Stimulated activated CD4-positive, alpha-beta T cell treated with anti-CD3 and anti-CD28 coated beads, Interleukin-1b, Interleukin-23, amount 100 ng/mL, for 4 hours (primary cell): Measurements from ENCODE around the gene CHST11.

Experiments used
- DNase-seq, 2 donors: peaks; one replicate each; pipeline ENCODE4 v3.0.0-alpha.2; 2020; ENCODE audit warnings: low read depth in 2 of 2

CHST11 gene

DNA sequence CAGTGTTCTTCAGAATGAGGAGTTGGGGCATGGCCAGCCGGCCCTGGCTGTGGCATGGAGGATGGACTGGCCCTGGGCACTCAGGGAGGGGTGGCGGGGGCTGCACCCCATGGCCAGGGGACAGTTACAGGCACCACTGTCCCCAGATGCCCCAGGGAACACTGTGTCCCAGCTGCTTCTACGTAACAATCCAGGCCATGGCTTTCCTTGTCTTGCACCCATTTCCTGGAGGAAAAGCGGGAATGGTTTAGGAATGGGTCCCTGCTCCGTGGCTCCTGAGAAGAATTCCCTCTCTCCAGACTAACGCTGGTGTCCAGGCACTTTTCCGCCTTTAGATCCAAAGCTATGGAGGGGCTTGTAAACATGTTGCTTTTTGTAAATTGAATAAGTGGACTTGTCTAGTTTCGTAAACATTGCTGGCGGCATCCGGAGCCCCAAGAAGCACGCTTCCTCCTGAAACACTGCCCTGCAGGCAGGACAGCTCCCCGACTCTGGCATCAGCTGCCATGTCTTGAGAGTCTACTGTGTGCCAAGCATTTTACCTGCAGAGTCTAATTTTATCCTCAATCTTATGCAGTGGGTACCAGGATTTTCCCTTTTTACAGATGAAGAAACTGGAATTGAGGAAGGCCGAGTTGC is 263.1 kb downstream of the CHST11 start:
- DNase-seq, result no peak

DNA sequence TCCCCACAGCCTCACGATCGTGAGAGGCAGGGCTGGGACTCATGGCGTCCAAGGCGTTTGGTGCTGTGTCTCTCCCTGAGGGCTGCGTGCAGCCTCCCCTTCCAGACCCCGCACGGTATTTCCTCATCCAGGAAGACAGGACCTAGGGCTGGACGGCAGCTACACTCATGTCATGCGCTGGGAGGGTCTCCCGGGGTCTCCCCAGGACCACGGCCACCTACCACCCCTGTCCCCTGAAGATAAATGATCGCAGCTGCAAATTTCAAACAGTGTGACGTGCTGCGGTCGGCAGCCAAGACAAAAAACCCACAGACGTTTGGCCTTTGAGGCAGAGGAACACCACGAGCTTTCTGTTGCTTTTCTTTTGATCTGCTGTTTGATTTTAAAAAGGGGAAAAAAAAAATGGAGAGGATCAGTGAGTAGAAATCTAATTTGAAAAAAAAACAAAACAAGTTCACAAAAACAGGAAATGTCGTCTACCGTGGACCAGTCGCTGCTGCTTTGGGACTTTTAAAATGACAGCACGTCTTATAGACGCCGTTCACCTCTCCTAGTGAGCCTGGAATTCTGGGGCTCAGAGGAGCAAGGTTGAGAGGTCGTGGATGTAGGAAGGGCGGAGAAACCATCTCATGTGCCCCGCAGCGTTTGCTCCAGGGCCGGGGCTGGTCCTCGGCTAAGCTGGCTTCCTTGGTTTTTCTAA is 263.7 kb downstream of the CHST11 start:
- peak in 1 of 2 donors; percentile 17 for DNase-seq

DNA sequence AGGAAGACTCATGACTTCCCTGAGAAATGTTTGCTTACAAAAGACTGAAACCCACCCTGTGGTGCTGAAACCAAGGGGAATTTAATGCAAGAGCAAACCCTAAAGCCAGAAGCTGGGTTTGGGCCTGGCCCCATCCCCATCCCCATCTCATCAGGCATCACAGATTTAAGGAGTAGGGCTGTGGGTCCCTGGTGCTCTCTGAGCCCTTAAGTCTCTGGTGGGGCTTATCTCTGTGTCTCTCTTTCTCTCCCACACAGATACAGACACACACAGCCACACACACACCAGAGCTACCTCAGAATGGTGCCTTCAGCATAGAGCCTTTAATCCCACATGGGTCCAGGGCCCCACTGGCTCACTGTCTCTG is 264.3 kb downstream of the CHST11 start:
- no peak for DNase-seq

DNA sequence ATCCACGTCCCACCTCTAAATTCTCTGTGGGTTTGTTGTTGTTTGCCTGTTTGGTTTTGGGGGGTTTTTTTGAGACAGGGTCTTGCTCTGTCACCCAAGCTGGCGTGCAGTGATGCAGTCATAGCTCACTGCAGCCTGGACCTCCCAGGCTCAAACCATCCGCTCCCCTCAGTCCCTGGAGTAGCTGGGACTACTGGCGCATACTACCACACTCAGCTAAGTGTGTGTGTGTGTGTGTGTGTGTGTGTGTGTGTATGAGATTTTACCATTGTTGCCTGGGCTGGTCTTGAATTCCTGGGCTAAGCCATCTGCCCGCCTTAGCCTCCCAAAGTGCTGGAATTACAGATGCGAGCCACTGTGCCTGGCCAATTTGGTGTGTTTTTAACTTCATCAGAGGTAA is 265.2 kb downstream of the CHST11 start:
- no peak for DNase-seq

DNA sequence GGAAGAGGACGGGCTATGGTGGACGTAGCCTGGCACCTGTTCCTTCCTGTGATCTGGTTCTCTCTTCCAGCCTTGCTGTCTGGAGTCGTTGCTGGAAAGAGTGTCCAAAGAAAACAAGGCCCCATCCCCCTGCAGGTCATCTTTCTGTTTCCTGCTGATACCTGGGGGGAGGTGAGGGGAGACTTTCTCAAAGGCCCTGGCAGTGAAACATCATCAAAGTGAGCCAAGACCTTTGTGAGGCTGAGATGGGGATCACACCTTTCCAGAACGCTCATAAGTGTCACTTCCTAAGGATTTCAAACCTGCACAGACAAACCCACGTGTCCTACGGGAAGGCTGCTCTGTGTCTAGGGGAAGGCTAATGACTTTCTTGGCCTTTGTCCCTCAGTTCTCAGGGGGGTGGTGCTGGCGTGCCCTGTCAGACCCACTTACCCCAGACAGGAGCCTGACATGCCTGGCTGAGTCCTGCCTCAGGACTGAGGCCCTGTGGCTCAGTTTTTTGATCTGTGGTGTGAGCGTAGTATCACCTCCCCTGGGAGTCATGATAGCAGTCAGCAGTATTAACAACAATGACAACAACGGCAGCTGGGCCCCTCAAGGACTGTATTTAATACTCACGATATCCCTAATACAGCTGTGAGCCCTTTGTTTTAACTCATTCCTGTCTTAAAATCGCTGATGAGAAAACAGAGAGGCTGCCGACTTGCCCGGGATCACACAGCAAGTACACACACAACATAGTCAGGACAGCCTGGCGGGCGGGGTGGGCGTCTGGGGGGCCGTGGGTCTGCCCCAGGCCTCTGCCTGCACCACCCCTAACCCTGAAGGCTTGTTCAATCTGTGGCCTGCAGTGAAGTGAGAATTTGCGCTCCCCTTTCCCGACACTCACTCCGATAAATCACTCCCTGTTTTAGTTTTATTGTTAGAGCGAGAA is 266.1 kb downstream of the CHST11 start:
- no peak for DNase-seq

DNA sequence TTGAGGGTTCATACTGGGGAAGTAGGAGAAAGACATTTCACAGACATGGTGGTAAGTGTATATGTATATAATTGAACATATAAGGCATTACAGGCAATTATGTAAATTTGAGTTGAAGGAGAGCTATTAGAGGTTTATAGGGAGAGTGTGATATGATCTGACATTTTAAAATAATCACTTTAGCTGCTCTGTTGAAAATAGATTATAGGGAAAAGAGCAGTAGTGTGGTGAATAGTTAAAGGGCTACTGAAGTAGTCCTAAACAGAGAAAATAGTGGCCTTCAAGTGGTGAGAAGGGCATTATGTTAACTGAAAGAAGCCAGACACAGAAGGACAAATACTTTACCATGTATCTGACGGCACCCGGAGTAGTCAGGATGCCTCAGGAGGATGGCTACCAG is 267.1 kb downstream of the CHST11 start:
- DNase-seq, result no peak

DNA sequence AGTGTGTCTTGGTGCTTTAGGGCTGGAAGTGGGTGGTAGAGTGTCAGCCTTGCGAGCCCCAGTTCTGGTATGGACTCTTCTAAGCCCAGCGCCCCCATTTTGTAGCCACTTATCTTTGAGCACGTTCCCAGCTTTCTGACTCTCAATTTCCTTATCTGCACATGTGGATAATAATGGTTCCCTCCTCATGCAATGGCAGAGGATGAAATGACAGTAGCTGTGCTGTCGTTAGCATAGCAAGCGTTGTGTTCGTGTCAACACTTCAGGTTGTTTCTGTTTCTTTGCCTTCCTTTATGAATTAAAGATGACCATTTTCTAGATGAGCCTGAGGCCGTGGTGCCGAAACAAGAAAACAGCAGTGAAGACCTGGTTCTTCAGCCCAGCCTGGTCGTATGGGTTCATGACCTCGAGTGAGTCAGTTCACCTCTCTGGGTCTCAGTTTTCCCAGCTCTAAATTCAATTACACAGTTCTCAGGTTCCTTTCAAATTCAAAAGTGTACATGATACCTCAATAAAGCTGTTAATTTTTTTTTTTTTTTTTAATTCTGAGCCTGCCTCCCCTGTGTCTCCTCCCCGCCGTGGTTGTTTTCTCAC is 268.3 kb downstream of the CHST11 start:
- DNase-seq, result no peak

DNA sequence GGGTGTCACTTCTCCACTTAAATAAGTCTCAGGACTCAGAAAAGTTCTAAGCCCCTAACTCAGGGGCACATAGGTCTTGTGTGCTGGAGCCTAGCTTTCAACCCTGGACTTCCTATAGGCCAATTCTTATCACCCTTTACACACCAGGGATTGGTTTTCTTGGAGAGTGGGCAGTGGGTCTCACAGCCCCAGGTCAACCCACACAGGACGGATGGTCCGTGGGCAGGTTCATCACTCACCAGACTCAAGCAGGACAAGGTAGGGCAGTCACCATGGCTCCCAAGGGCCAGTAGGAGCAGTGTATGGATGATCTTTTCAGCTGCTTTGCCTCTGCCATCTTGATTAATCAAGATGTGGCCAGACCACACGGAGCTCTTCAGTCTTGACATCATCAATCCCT is 268.9 kb downstream of the CHST11 start:
- no peak for DNase-seq

DNA sequence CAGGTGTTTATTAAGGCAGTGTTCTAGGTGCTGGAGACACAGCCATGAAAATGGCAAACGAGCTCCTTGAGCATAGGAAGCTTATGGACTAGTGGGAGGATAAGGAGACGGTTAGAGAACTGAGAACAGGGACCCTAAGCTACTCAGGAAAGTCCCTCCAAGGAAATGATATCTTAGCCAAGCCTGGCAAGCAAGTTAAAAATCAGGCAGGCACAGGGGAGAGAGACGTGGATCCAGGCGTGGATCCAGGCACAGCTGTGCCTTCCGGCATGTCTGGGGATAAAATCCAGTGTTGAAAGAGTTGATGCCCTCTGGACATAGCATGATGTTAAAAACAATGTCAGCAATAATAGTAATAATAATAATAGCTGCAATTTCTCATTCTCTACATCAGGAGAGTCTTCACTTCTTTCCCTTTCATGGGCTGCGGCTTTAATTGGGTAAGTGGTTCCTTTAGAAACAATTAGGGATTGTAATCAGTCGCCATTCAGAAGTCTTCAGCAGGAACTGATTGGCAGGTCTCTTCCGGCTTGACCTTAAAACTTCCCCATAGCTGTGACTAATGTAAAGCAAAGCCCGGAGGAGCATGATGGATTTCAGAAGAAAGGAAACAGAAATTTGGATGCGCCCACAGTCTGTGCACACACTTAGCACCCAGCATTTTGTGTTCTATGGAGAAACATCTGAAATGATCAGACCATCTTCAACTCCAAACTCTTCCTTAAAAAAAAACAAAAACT is 271.1 kb downstream of the CHST11 start:
- DNase-seq, result no peak

DNA sequence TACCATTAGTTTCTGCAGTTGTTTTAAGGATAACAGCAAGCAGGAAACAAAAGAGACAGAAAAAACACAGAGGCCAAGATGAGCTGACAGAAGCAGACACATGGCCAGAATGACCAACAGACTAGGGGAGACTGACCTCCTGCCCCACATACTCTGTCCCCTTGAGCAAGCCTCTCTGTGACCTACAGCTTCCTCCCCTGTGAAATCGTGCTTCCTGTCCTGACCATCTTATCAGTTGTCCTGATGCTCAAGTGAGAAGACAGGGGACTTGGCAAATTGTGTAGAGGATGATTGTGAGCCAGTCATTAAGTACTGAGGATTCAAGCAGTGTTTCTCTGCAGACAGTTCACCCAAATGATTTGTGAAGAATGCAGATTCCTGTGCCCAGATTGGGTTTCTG is 272.3 kb downstream of the CHST11 start:
- DNase-seq, result no peak

DNA sequence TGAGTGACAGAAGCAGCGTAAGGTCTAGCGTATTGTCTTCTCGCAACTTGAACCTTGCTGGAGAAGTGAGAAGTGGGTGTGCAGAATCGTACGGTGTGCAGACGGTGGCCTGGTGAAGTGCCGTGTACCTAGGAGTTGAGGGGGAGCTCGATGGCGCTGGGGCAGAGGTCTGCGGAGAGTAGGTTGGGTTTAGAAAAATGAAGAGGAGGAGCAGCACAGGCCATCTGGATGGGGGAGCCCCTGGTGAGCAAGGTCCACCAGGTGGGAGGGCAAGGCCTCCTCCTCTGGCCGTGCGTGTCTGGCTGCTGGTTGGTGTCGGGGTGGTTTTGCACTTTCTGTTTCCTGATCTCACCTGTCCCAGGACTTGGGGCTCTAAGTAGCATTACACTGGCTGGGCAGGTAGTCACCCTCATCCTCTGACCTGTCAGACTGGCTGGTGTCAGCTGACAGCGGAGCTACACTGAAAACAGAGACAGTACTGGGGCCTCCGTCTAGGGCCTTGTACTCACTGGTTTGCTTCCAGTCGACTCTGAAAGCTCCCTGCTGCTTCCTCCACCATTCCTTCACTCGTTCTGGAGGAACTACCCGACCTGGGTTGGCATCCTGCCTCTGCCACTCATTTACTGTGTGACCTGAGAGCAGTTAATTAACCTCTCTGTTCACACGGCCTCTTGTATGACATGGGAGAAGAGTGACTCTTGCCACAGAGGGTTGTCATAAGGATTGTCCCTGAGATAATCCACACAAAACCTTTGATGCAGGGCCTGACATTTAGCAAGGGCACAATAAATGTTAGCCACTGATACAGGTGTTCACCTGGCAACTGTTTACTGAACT is 273.1 kb downstream of the CHST11 start:
- DNase-seq, result no peak

DNA sequence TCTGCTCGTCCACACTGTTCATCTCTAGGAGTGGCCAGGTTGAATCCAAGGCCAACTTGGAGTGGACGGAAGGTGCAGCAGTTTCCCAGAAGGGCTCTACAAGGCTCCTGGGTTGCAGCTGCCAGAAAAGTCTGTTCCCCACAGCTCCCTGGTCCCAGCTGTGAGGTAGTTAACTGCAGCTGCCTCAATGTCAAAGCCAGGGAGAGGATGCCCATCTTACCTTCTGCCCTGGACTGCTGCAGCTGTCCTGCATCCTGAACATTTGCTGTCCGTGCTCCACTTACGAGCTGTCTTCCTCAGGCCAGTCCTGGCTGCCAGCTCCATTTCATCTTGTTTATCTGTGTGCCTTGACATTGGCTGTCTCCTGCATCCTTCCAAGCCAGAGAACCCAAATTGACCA is 274.0 kb downstream of the CHST11 start:
- no peak for DNase-seq

DNA sequence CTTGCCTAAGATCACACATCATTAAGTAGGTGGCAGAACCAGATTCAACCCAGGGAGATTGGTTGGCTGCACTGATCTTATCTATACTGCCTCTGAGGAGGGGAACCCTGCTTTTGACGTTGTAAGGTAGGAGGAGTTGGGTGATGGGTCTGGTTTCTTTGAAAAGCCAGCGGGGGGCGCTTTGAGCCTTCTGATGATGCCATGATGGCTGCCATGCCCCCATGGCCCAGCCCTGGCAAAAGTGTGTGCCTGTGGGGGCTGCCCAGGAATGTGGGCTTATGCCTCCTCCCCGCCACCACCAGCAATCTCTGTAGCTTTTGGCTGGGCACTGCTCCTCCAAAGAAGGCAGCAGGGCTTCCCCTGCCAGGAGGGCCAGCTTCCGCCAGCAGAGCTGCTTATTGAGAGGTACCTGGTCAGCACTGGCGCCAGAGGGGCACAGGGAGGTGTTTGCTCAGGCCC is 277.0 kb downstream of the CHST11 start:
- DNase-seq, result no peak

DNA sequence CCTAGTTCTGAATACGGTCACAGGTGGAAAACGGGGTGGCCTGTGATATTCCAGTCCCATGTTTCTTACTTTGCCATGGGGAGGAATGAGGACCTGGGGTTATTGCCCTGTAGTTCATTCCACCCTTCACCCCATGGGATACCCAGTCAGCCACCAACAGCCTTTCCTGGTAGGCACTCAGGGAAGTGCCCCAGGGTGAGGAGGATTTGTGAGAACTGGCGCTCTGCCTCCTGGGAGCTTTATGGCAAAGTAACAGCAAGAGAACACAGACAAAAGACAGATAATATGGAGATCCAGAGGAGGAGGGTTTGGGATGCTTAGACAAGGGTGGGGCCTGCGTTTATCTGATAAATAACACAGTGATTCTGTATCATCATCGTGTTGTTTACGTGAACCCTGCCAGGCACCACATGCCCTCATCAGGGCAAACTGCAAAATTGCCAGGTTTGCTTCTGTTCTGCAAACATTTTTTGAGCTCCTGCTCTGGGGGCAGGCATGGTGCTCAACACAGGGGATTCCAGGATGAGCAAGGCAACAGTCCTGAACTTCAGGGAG is 277.9 kb downstream of the CHST11 start:
- no peak for DNase-seq

DNA sequence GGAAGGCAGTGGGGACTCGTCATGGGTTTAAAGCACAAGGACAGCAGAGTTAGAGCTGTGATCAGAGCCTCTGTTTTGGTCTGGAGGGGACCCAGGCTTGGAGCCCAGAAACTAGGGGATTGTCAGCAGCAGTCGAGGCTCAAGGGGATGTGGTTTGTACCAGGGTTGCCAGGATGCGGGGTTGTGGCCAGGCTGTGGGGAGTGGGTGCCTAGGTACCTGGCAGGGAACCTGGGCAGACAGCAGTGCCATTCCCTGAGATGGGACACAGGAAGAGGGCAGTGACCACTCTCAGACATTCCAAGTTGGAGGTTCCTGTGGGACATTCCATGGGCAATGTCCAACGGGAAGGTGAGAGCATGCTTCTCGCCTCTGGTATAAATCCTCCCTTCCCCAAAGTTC is 279.1 kb downstream of the CHST11 start:
- no peak for DNase-seq

DNA sequence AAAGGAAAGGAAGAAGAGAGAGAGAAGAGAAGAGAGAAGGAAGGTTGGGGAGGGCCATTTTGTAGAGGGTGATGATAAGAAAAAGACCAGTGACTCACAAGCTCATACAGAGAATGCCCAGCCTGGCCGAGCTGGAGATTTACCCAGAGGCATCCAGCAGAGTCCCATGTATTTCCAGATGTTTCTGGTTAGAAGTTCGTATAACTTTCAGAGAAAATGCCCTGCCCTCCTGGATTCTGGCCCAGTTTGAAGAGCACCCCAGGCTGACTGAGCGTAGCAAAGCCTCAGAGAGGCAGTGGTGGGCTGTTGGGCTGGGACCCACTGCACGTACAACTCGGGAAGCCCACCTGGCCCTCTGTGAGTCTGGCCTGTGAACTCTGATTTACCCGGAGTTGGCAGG is 279.6 kb downstream of the CHST11 start:
- DNase-seq, result no peak

DNA sequence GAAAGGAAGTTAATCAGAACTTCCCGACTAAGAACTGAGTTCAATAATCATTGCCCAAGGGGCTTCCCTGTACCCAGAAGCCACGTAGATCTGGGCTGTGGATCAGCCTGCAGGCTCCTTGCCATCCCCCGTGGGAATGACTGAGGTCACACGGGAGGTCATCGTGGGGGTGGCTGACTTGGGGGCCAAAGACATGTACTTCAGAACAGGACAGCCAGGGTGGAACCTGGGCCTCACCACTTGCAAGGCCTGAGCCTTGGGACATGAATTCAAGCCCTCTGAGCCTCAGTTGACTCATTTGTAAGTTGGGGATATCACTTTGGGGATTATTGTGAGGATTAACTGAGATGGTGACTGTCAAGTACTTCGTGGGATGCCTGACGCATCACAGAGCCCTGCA is 280.4 kb downstream of the CHST11 start:
- DNase-seq, result no peak

DNA sequence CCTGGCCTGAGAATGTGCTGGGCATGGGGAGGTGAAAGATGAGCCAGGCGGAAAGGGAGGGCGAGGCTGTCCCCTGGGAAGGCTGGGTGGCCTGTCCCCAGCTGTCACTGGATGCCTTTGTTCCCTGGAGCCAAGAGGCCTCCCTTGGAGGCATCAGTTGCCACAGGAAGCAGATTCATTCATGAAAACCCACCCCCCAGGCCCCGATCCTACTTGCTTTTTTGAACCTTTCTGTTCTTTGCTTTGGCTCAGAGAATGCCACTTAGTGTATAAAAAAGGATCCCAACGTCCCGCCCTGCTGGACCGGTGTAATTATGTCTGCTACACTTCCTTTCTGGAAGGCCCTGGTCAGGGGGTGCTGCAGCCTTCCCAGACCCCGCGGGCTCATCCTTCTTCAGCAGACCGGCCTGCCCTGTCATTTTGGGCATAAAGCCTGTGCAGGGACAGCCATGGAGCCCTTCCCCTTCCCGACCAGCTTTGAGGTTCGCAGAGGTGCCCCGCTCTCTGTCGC is 281.1 kb downstream of the CHST11 start:
- no peak for DNase-seq

DNA sequence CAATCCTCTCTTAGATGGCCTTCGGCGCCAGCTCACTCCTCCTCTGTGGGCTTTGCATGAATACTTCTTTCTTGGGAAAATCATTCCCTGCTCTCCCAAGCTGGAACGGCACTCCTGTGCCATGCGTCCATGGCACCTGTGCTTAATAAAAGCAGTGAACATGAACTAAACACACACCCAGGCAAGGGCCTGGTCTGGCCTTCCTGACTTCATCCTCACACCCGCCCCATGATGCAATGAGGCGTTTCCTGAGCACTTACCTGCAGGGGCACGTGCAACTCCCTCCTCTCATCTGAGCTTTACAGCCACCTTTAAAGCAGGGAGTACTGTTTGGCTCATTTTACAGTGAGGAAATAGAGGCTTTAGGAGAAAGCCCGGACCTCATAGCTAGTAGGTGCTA is 281.6 kb downstream of the CHST11 start:
- DNase-seq, result no peak
